Left lung (tissue), 14 donors: ENCODE data around the gene EME1. TPM values are rescaled to one million over a fixed set of nuclear protein-coding genes. Genes with fewer than 3 reads are reported as not detected.

Experiments
- ATAC-seq: fragments of 200-7000 bp; cut with Tn5 transposase; one replicate; pipeline ENCODE4 v1.9.1; 2020; ENCODE audit warnings: moderate library complexity
- DNase-seq, 4 donors: peaks; one replicate each; pipeline ENCODE4 v3.0.0-alpha.2; 2013 to 2020
- H3K27ac ChIP-seq, 2 donors: fragments of 200-600 bp; sonication (generic) in 1 of 2; one replicate each; pipeline versions ENCODE4 v1.5.0 to v1.8.0; 2020 to 2021
- H3K27me3 ChIP-seq, 2 donors: fragments of 200-600 bp; sonication (generic) in 1 of 2; one replicate each; pipeline versions ENCODE4 v1.5.0 to v1.8.0; 2020 to 2021
- H3K36me3 ChIP-seq, 2 donors: fragments of 200-600 bp; sonication (generic) in 1 of 2; one replicate each; pipeline versions ENCODE4 v1.5.0 to v1.8.0; 2020 to 2021
- H3K4me1 ChIP-seq, 2 donors: fragments of 200-600 bp; one replicate each; pipeline ENCODE4 v1.8.0; 2021
- H3K4me3 ChIP-seq, 2 donors: fragments of 200-600 bp; sonication (generic) in 1 of 2; one replicate each; pipeline versions ENCODE4 v1.5.0 to v1.8.0; 2020 to 2021; ENCODE audit warnings: mild to moderate bottlenecking in 1 of 2
- H3K9me3 ChIP-seq, 2 donors: fragments of 200-600 bp; sonication (generic) in 1 of 2; one replicate each; pipeline versions ENCODE4 v1.5.0 to v1.8.0; 2020 to 2021
- intact Hi-C, 2 donors: fragments of 100-400 bp; cut with DNase I; formaldehyde crosslinking; loops; one replicate each; pipeline versions ENCODE4 v1.11.2 to v1.14.2; 2022
- long read RNA-seq, 12 donors: library from polyadenylated mRNA in 2 of 12; unstranded in 2 of 12; transcript quantifications; one replicate each; pipeline ENCODE4 v2.0.0 and lab custom pipeline, GENCODE V29; 2019 to 2026
- polyA plus RNA-seq, 6 donors: library from polyadenylated mRNA; unstranded; fragments of 120-200 nt; gene quantifications; one replicate each; pipeline ENCODE4 v1.2.1, GENCODE V29; 2013; ENCODE audit not compliant: insufficient read length in 6 of 6
- total RNA-seq, 2 donors: library from RNA; stranded (reverse); fragmentation: NEBNext Ultra II Directional; extraction: Animal tissue kit (Norgen Biotek cat#: 25700); gene quantifications; one replicate each; pipeline ENCODE4 v1.2.1, GENCODE V29; 2021
- TF ChIP-seq, protein P1 (sequence below), 2 donors: fragments of 200-600 bp; sonication (generic) in 1 of 2; IDR thresholded peaks; one replicate each; pipeline versions ENCODE4 v1.5.0 to v1.8.0; 2021; ENCODE audit warnings: antibody characterized with exemption in 2 of 2
- donor health status: DM: no; HTN: yes; CAD: no.
- donor health status: DM: no; HTN: no; CAD: no.

Gene EME1, protein sequence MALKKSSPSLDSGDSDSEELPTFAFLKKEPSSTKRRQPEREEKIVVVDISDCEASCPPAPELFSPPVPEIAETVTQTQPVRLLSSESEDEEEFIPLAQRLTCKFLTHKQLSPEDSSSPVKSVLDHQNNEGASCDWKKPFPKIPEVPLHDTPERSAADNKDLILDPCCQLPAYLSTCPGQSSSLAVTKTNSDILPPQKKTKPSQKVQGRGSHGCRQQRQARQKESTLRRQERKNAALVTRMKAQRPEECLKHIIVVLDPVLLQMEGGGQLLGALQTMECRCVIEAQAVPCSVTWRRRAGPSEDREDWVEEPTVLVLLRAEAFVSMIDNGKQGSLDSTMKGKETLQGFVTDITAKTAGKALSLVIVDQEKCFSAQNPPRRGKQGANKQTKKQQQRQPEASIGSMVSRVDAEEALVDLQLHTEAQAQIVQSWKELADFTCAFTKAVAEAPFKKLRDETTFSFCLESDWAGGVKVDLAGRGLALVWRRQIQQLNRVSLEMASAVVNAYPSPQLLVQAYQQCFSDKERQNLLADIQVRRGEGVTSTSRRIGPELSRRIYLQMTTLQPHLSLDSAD
- 1 to 10 TPM; 2.6 to 3.8 TPM for total RNA-seq
- polyA plus RNA-seq: 10 to 100 TPM in 4 of 6 donors, 1 to 10 TPM in 2; 7.9 to 12.7 (median 11.4) TPM
- long read RNA-seq, donor 1: 0 reads
- long read RNA-seq, donor 2, partial matches to known transcripts: 0 of 1 reads
- long read RNA-seq, donor 2, other reads (novel, unspliced or antisense): 0 of 1 reads
- long read RNA-seq, donor 3, partial matches to known transcripts: 0 of 1 reads
- long read RNA-seq, donor 3, other reads (novel, unspliced or antisense): 0 of 1 reads
- long read RNA-seq, donor 4, partial matches to known transcripts: 1 of 1 reads
- long read RNA-seq, donor 4, other reads (novel, unspliced or antisense): 0 of 1 reads
- long read RNA-seq, donor 5: 0 reads
- long read RNA-seq, donor 6, partial matches to known transcripts: 0 of 1 reads
- long read RNA-seq, donor 6, other reads (novel, unspliced or antisense): 0 of 1 reads
- long read RNA-seq, donor 7, partial matches to known transcripts: 0 of 3 reads
- long read RNA-seq, donor 7, other reads (novel, unspliced or antisense): 0 of 3 reads
- long read RNA-seq, donor 8, partial matches to known transcripts: 0 of 2 reads
- long read RNA-seq, donor 8, other reads (novel, unspliced or antisense): 0 of 2 reads
- long read RNA-seq, donor 9: 0 reads
- long read RNA-seq, donor 10, partial matches to known transcripts: 1 of 3 reads
- long read RNA-seq, donor 10, other reads (novel, unspliced or antisense): 1 of 3 reads
- long read RNA-seq, donor 11: 0 reads
- long read RNA-seq, donor 12, partial matches to known transcripts: 0 of 1 reads
- long read RNA-seq, donor 12, other reads (novel, unspliced or antisense): 0 of 1 reads

GRCh38 chr17:50372758-50373556 lies at the start of gene EME1, which contains the start of gene MRPL27:
TSS of gene EME1 (plus strand) at chr17:50373229. CDS start at chr17:50375209, 1,980 bp downstream.
TSS of gene MRPL27 (minus strand) at chr17:50373184. CDS start at chr17:50373170, 14 bp downstream.
- Histone ChIP-seq H3K27me3 (no peaks in the 10 kb centered on the region), H3K27ac (peak within 1 kb of the TSS; percentile 91), H3K36me3 (peaks cover 0 to 28% of the 10 kb centered on the region in 2 donors), H3K4me3 (peak within 1 kb of the TSS; percentile 64 to 69), H3K9me3 (no peaks in the 10 kb centered on the region), H3K4me1 (peaks cover 9 to 19% of the 10 kb centered on the region in 2 donors)
- DNase-seq (peak; percentile 89 to 96 (median 92)), ATAC-seq (peak; percentile 97)
- intact Hi-C loops: no loop called here
- TF ChIP-seq, protein P1, sequence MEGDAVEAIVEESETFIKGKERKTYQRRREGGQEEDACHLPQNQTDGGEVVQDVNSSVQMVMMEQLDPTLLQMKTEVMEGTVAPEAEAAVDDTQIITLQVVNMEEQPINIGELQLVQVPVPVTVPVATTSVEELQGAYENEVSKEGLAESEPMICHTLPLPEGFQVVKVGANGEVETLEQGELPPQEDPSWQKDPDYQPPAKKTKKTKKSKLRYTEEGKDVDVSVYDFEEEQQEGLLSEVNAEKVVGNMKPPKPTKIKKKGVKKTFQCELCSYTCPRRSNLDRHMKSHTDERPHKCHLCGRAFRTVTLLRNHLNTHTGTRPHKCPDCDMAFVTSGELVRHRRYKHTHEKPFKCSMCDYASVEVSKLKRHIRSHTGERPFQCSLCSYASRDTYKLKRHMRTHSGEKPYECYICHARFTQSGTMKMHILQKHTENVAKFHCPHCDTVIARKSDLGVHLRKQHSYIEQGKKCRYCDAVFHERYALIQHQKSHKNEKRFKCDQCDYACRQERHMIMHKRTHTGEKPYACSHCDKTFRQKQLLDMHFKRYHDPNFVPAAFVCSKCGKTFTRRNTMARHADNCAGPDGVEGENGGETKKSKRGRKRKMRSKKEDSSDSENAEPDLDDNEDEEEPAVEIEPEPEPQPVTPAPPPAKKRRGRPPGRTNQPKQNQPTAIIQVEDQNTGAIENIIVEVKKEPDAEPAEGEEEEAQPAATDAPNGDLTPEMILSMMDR (IDR thresholded peaks at IDR 0.05): no peak

DNA sequence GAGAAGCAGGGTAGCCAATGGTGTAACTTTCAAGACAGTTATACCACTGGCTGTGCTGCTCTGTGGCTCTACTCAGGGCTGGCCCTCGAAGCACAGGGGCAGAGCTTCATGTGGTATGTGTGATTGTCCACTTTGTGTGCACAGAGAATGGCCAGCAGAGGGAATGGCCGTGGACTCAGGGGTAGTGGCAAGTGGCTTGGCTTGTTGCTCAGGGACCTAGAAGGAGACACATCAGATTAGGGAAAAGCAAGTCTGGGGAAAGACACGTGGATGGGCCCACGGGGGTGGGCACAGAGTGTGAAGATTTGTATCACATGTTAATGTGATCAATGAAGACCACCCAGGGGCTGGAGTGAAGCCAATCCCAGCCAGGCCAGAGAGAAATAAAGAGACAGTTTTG lies 47.1 kb upstream of the EME1 start:
- no peaks in the 10 kb centered on the region for H3K27me3 ChIP-seq
- H3K36me3 ChIP-seq: no peaks in the 10 kb centered on the region
- DNase-seq (no peak), ATAC-seq (no peak)
- no peaks in the 10 kb centered on the region for H3K4me1 ChIP-seq
- TF ChIP-seq, protein P1 (IDR thresholded peaks at IDR 0.05): no peak
- H3K27ac ChIP-seq: no peak overlapping the region
- no peak overlapping the region for H3K4me3 ChIP-seq
- intact Hi-C loops: no loop called here
- no peaks in the 10 kb centered on the region for H3K9me3 ChIP-seq

DNA sequence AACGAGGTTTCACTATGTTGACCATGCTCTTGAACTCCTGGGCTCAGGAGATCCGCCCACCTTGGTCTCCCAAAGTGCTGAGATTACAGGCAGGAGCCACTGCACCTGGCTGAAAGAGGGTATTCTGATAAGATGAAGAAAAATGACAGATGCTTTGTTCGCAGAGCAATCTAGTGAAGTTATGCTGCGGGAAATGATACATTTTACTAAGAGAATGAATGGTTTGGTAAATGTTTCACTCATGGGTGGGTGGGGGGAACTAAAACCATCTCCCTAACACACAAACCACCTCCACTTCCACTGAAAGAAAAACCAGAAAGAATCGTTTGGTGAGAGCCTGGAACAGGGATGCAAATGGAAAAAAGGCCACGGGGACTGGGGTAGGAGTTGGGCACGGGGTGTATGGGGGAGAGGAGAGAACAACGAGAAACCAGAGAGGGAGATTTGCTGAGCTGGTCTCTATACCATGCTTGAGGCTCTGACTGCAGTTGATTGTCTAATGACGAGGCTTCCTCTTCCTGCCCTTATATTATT lies 46.1 kb upstream of the EME1 start:
- DNase-seq (no peak), ATAC-seq (no peak)
- H3K36me3 ChIP-seq: no peaks in the 10 kb centered on the region
- intact Hi-C loops: no loop called here
- H3K9me3 ChIP-seq: no peaks in the 10 kb centered on the region
- no peak overlapping the region for H3K4me3 ChIP-seq
- TF ChIP-seq, protein P1 (IDR thresholded peaks at IDR 0.05): no peak
- no peaks in the 10 kb centered on the region for H3K27me3 ChIP-seq
- H3K4me1 ChIP-seq: no peaks in the 10 kb centered on the region
- no peak overlapping the region for H3K27ac ChIP-seq
